Activated CD4-positive, alpha-beta T cell treated with anti-CD3 and anti-CD28 coated beads for 4 hours (primary cell): ENCODE measurements around the gene TCOF1.

Experiments
- DNase-seq, 2 donors: peaks; one replicate each; pipeline ENCODE4 v3.0.0-alpha.2; 2020

The TCOF1 gene

GRCh38 chr5:150323092-150323491 lies 34.4 kb upstream of the TCOF1 start:
- no peak for DNase-seq

DNA sequence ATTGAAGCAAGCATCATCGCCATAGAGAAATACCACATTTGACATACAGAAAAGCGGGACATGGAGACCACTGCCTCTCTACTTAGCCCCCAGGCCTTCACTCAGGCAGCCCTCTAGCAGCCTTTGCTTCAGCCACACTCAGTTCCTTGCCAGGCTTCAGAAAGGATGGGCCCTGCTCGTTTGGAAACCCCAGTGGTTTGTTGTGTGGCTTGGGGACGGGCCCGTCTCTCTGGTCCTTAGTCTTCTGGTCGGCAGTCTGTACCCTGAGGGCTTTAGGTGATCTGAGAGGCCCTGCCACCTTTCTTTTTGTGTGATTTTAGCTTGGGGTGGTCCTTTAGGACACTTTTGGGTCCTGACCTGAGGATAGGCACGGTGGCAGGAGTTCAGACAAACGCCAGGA lies 33.7 kb upstream of the TCOF1 start:
- DNase-seq, result no peak

DNA sequence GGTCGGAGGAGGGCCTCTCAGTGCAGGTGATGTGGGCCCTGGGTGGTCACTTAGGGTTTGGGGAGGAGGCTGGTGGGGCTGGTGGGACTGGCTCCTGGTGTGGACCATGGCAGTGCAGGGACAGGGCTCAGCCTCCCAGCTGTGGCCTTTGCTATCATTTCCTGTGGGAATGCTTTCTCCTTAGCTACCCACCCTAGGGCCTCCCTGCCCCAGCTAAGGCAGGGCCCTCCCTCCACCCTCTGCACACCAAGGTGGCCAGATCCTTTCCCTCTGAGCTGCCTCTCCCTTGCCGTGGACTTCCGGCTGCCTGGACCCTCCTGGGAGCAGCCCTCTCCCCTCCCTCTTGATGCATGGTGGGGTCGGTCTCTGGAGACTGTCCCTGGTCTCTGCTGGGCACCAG lies 32.1 kb upstream of the TCOF1 start:
- DNase-seq, result no peak

DNA sequence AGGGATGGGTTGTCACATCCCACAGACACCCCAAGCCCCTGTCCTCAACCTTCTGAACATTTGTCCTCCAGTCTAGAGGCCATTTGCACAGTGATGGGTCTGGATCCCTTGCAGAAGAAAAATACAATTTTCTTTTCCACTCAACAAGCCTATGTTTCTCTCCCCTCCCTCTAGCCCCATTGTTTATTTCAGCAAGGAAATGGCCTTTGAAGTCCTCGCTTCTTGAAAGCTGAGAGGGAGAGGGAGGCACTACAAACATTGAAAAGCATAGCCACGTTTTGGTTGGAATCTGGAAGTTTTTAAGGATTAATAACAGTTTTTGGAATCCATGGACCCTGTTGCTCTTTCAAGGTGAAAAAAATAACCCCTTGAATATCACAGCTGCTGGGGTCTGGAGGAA lies 30.8 kb upstream of the TCOF1 start:
- DNase-seq, result no peak

DNA sequence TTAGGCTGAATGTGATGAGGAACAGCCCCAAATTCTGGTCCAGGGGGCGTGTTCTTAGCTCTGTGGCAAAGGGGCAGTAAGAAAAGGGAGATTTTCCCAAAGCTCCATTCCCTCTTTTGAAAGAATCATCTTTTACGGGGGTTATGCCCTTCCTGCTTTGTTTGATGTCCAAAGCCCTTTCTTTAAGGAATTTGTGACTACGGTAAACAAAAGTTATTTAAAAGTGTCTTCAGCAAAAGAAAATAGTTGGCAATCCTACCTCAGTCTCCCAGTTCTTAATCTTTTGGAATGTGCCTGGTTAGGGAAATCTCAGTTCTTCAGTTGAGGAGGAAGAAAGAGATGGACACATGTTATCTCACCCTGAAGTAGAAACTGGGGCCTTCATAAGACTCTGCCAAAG lies 30.4 kb upstream of the TCOF1 start:
- DNase-seq, result no peak

DNA sequence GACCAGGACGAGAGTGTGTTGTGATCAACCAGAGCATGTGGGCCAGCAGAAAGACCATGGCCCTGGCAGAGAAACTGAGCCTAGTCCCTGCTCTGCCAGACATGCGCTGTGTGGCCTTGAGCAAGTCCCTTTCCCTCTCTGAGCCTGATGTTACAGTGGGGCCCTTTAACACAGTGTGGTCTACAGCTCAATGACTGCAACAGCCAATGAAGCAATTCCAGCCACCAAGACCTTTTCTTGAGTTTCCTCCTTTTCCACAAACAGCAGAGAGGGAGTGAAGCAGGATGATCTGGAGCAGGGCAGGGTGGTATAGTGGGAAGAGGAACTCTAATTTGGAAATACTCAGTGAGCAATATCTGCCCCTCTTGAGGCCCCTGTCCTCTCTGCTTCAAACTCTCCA lies 29.0 kb upstream of the TCOF1 start:
- DNase-seq, result no peak

- DNase-seq, result no peak
Observed at GRCh38 chr5:150329038-150329437, 28.5 kb upstream of the TCOF1 start.

- no peak for DNase-seq
Observed at GRCh38 chr5:150329881-150330876, 27.3 kb upstream of the TCOF1 start.

DNA sequence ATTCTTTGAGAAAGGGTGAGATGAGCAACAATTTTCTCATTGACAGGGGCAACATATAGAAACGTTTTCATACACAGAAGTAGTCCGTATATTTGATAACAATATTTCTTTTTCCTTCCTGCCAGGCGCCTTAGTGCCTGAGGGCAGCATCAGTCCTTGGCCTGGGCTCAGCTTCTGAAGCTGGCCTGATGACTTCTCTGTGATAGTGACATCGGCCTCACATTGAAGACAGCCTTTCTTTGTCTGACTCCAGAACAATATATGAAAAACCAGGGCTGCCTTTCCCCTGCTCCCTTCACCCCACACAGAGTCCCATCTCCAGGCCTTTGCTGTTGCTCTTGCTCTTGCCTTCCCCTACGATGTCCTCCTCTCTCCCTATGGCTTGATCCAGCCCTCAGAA lies 24.1 kb upstream of the TCOF1 start:
- DNase-seq, result no peak

GRCh38 chr5:150335778-150336177 lies 21.7 kb upstream of the TCOF1 start:
- no peak for DNase-seq

DNA sequence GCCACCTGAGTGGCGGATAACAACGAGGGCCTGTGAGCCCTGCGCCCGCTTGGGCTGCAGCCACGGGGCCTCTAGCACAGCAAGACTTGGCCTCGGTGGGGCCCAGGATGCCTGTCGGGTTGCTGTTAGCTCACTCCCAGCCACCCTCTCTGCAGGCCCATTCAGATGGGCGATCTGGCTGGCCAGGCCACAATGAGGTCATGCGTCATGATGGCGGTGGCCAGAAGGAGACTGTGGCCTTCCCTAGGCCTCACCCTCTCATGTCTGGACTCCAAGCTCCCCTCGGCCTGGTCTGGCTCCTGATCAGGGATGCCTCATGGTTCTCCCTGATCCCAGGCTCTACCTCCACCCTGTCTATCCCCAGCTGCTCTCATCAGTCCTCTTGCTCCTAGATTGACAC lies 19.0 kb upstream of the TCOF1 start:
- DNase-seq, result no peak

GRCh38 chr5:150339165-150339564 lies 18.3 kb upstream of the TCOF1 start:
- no peak for DNase-seq

DNA sequence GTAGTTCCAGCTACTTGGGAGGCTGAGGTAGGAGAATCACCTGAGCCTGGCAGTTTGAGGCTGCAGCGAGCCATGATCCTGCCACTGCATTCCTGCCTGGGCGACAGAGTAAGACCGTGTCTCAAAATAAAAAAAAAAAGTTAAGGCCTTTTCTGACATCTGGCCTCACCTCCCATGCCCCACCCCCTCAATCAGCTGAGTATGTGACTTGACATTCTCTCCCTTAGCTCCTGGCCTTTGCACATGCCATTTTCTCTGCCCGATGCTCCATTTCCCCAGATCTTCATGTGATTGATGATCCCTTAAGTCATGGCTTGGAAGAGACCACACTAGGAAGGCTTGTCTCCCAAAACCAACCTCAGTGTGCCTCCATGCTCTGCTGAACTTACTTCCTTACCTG lies 17.7 kb upstream of the TCOF1 start:
- DNase-seq, result no peak

GRCh38 chr5:150340614-150341255 lies 16.8 kb upstream of the TCOF1 start:
- DNase-seq, result no peak

- DNase-seq, result no peak
Observed at GRCh38 chr5:150341331-150341730, 16.2 kb upstream of the TCOF1 start.

- no peak for DNase-seq
Observed at GRCh38 chr5:150341989-150342388, 15.5 kb upstream of the TCOF1 start.

DNA sequence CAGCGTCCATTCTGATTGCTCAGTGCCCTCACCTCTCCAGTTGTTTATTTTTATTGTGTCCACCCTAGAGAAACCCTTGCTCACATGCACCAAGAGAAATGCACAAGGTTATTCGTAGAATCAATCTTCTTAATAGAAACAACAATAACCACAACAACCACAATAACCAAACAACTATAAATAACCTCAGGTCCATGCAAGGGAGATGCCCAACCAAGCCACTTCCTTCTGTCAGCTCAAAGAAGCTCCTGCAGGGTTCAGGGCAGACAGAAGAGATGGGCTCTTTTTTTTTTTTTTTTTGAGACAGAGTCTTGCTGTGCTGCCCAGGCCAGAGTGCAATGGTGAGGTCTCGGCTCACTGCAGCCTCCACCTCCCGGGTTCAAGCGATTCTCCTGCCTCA lies 14.9 kb upstream of the TCOF1 start:
- no peak for DNase-seq

DNA sequence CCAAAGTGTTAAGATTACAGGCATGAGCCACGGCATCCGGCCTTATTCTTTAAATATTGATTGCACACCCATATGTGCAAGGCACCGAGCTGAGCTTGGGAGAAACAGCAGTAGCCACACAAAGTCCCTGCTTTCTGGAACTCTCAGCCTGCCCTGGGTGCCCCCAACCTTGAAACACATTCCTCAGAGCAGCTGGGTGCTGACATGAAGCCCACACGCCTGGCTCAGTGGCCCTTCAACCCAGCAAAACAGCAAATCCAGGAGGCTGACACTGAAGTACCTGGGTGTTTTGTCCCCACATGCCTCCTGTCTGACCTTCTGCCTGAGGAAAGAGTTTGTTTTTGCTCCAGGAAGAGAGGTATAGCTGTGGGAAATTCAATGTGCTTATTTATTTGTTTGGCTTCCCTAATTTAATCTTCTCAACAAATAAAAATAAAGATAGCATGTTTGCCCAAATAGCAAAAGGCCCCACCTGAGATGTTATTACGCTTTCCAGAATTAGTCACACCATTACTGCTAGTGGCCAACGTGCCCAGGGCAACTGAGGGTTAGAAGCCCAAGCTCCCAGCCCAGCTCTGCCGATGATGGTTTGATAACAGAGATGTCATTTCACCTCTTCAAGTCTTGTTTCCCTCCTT lies 13.4 kb upstream of the TCOF1 start:
- DNase-seq, result no peak

DNA sequence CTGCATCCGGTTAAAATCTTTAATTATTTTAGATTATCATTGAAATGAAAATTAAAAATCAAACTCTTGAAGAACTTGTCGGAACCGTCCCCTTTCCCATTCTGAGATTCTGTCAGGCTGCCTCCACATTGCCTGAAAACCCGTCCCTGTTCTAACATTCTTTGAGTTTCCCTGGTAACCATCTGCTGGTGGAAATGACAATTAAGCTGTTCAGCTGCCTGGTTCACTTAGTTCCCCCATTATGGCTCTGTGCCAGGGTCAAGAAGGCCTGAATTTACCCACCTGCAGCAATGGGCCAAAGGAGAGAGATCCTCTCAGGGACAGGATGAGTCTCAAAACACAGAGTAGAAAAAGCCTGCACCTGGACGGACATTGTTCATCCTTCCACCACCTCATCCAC lies 11.8 kb upstream of the TCOF1 start:
- no peak for DNase-seq

DNA sequence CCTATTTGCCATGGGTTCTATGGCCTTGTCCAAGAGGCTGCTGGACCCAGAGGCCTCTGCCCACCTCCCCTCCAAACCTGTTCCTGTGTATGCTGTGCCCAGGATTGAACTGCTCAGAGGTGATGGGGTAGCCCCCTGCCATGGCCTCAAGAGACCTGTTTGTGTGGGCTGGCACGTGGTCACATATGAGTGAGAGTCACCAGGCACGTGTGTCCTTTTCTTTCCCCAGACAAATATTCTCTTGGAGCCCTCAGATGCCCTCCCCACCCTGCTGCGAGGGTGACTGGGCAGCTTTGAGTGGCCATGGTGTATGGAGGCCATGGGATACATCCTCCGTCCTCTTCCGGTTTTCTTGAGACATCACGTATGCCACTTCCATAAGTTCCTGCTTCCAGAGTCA lies 10.9 kb upstream of the TCOF1 start:
- no peak for DNase-seq

GRCh38 chr5:150347003-150347402 lies 10.5 kb upstream of the TCOF1 start:
- DNase-seq, result no peak

DNA sequence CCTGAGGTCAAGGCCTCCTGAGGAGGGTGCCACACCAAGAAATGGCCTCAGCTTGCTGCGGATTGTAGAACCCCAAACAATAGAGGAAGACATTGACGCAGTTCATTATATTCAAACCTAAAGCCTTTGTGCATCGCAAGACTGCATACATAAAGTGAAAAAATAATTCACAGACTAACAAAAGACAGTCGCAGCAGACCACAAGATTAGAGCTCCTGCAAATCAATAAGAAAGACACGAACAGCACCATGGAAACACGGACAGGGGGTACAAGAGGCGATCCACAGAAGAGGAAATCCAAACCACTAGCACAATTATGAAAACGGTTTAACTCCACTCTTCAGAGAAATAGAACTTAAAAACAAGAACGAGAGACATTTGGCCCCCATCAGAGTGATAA lies 10.0 kb upstream of the TCOF1 start:
- DNase-seq, result no peak

DNA sequence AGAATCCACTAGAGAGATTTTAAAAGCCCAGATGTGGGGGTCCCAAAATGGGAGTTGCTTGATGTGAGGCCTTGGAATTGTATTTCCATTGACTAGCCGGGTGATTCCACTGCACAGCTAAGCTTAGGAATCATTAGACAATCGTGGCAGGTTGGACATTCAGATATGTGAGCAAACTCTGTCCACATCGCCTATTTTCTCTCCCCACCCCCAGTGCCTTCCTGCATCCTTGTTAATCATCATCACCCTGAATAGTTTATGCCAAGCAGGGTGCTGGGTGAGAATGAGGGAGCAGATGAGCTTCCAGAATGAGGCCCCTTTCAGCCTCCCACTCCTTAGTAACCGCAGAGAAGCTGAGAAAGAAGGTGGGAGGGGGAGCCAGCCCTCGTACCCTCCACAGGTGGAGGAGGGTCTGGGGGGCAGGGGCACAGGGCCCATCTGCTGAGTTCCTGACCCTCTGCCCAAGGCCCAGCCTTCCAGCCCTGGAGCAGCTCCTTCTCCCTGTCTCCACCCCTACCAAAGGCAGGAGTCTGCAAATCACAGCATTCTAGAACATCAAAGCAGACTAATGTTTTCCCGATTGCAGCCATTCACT lies 7.7 kb upstream of the TCOF1 start:
- DNase-seq, result no peak
